WTC11 (cell line): ENCODE results near the gene BSN. TPM values are rescaled to one million over a fixed set of nuclear protein-coding genes. Genes with fewer than 3 reads are reported as not detected.
A peak's percentile ranks its signal among the peaks of the same experiment; 100 is the strongest.

ENCODE experiments used
- ATAC-seq: fragments of 200-7000 bp; cut with Tn5 transposase; 2 replicates; pipeline ENCODE4 v1.10.0; 2021; ENCODE audit warnings: mild to moderate bottlenecking, moderate library complexity
- CTCF ChIA-PET: fragments of 300-600 bp; sonication (Branson Sonifier 250); formaldehyde crosslinking; loops from one replicate; lab custom pipeline; 2021; ENCODE audit warnings: antibody characterized with exemption; lab: Charles Lee
- POLR2A ChIA-PET: fragments of 350-600 bp; sonication (Branson Sonifier 250); formaldehyde crosslinking; loops from one replicate; lab custom pipeline; 2021; ENCODE audit warnings: antibody characterized with exemption; lab: Charles Lee
- DNase-seq: peaks from one replicate; pipeline ENCODE4 v3.0.0; 2021; ENCODE audit warnings: low spot score
- H3K27ac Mint-ChIP-seq: 2 replicates; pipeline ENCODE4 v1.8.0; 2021; ENCODE audit warnings: mixed read lengths
- H3K27me3 Mint-ChIP-seq: 2 replicates; pipeline ENCODE4 v1.8.0; 2021; ENCODE audit warnings: low read depth, mild to moderate bottlenecking, moderate library complexity, mixed read lengths
- H3K36me3 Mint-ChIP-seq: 2 replicates; pipeline ENCODE4 v1.8.0; 2021; ENCODE audit warnings: mixed read lengths
- H3K4me1 Mint-ChIP-seq: 2 replicates; pipeline ENCODE4 v1.8.0; 2022; ENCODE audit warnings: mixed read lengths
- H3K4me3 Mint-ChIP-seq: 2 replicates; pipeline ENCODE4 v1.8.0; 2021; ENCODE audit warnings: mild to moderate bottlenecking, moderate library complexity, mixed read lengths
- H3K9me3 Mint-ChIP-seq: 2 replicates; pipeline ENCODE4 v1.8.0; 2021; ENCODE audit warnings: mixed read lengths
- AFF4 ChIP-seq: sonication (generic); formaldehyde crosslinking; IDR thresholded peaks from 2 replicates; pipeline ENCODE4 v1.8.1; 2023; ENCODE audit warnings: mild to moderate bottlenecking, missing genetic modification reagents, borderline replicate concordance
- ARID4B ChIP-seq: sonication (generic); formaldehyde crosslinking; IDR thresholded peaks from 2 replicates; pipeline ENCODE4 v1.8.0; 2023; ENCODE audit warnings: missing genetic modification reagents, mild to moderate bottlenecking, borderline replicate concordance
- ESRRA ChIP-seq: sonication (generic); formaldehyde crosslinking; IDR thresholded peaks from 2 replicates; pipeline ENCODE4 v1.8.1; 2022; ENCODE audit warnings: mild to moderate bottlenecking, missing genetic modification reagents, borderline replicate concordance
- PREB ChIP-seq: sonication (generic); formaldehyde crosslinking; IDR thresholded peaks from 2 replicates; pipeline ENCODE4 v1.8.1; 2022; ENCODE audit warnings: mild to moderate bottlenecking, missing genetic modification reagents, moderate library complexity, borderline replicate concordance
- SP1 ChIP-seq: sonication (generic); formaldehyde crosslinking; conservative IDR thresholded peaks from 2 replicates; pipeline ENCODE4 v1.8.1; 2022; ENCODE audit warnings: missing genetic modification reagents
- ZNF532 ChIP-seq: fragments of 250-450 bp; sonication (Bioruptor Pico); IDR thresholded peaks from 2 replicates; pipeline ENCODE4 v1.9.0; 2021; ENCODE audit warnings: mild to moderate bottlenecking, borderline replicate concordance
- total RNA-seq: library from RNA; stranded (reverse); gene quantifications from 3 replicates; pipeline ENCODE4 v1.2.3, GENCODE V29; 2021

The BSN gene
- total RNA-seq, 1 experiment from 2014 or later, result 2.8 TPM

GRCh38 chr3:49563040-49563578, 8.8 kb downstream of the BSN start:
- Mint-ChIP-seq H3K27me3 (no peaks in the 10 kb centered on the region; the same call in 1 of the 2 replicates), H3K36me3 (no peaks in the 10 kb centered on the region), H3K4me1 (no peaks in the 10 kb centered on the region), H3K27ac (no peak overlapping the region), H3K9me3 (peaks cover 7% of the 10 kb centered on the region), H3K4me3 (no peak overlapping the region)
- DNase-seq, result peak; percentile 47
- ChIA-PET POLR2A (no interaction called here), CTCF (interaction anchor here (0.5 to 4.7 kb wide), 20 partner anchors 9 to 1022 kb away, joined by 3 to 56 read pairs (median 3); partner anchors contain the start of gene BSN)
- TF ChIP-seq ARID4B (CRISPR knock-in tag) (no peak), ZNF532 (CRISPR knock-in tag) (no peak), SP1 (no peak), ESRRA (CRISPR knock-in tag) (no peak), PREB (CRISPR knock-in tag) (no peak), AFF4 (CRISPR knock-in tag) (no peak)
- peak; percentile 98 for ATAC-seq

GRCh38 chr3:49563766-49564165, 9.5 kb downstream of the BSN start:
- ChIA-PET CTCF (interaction anchor here (0.5 to 4.7 kb wide), 19 partner anchors 9 to 115 kb away, joined by 3 to 56 read pairs (median 3); partner anchors contain the start of gene BSN), POLR2A (no interaction called here)
- H3K9me3 Mint-ChIP-seq, result peaks cover 7% of the 10 kb centered on the region
- no peak for TF ChIP-seq ESRRA (CRISPR knock-in tag)
- no peaks in the 10 kb centered on the region for H3K4me1 Mint-ChIP-seq
- ATAC-seq, result no peak
- H3K27ac Mint-ChIP-seq, result no peak overlapping the region
- no peak overlapping the region for H3K4me3 Mint-ChIP-seq
- no peak for DNase-seq
- H3K36me3 Mint-ChIP-seq, result no peaks in the 10 kb centered on the region
- H3K27me3 Mint-ChIP-seq, result no peaks in the 10 kb centered on the region; the same call in 1 of the 2 replicates
